Natural killer cell treated with Interleukin-12 subunit alpha and Interleukin-12 subunit beta and Interleukin-15 and Interleukin-18, amount 100 ng/mL, for 72 hours (primary cell): Measurements from ENCODE around the gene DNAH14. TPM values are rescaled to one million over a fixed set of nuclear protein-coding genes. Genes with fewer than 3 reads are reported as not detected.

Experiments used
- ATAC-seq, 2 donors: fragments of 150-1000 bp; cut with Tn5 transposase in 1 of 2; sonication (Bioruptor Pico), chemical (Tn5 transposase) in 1 of 2; 2 replicates each; pipeline ENCODE4 v1.10.0; 2021
- DNase-seq: peaks from one replicate; pipeline ENCODE4 v3.0.0; 2022; ENCODE audit warnings: low spot score
- H3K27ac Mint-ChIP-seq, 2 donors: 1 replicate in 1 of 2; 2 replicates in 1 of 2; pipeline ENCODE4 v1.8.0; 2022; ENCODE audit warnings: mixed read lengths in 2 of 2, mild to moderate bottlenecking in 1 of 2, moderate library complexity in 1 of 2
- H3K27me3 Mint-ChIP-seq, 2 donors: 1 replicate in 1 of 2; 2 replicates in 1 of 2; pipeline ENCODE4 v1.8.0; 2022; ENCODE audit warnings: mixed read lengths in 2 of 2
- H3K36me3 Mint-ChIP-seq: one replicate; pipeline ENCODE4 v1.8.0; 2022; ENCODE audit warnings: mixed read lengths
- H3K4me1 Mint-ChIP-seq, 2 donors: 1 replicate in 1 of 2; 2 replicates in 1 of 2; pipeline ENCODE4 v1.8.0; 2022; ENCODE audit warnings: low read depth in 2 of 2, mixed read lengths in 2 of 2, mild to moderate bottlenecking in 1 of 2
- H3K4me3 Mint-ChIP-seq: one replicate; pipeline ENCODE4 v1.8.0; 2022; ENCODE audit warnings: mixed read lengths
- H3K9me3 Mint-ChIP-seq: 2 replicates; pipeline ENCODE4 v1.8.0; 2022; ENCODE audit warnings: mixed read lengths
- total RNA-seq, 2 donors: library from RNA; stranded (reverse); gene quantifications; one replicate each; pipeline ENCODE4 v1.2.3, GENCODE V29; 2022

The DNAH14 gene
- total RNA-seq, 2 donors from 2014 or later, result 1.4 to 1.7 TPM

DNA sequence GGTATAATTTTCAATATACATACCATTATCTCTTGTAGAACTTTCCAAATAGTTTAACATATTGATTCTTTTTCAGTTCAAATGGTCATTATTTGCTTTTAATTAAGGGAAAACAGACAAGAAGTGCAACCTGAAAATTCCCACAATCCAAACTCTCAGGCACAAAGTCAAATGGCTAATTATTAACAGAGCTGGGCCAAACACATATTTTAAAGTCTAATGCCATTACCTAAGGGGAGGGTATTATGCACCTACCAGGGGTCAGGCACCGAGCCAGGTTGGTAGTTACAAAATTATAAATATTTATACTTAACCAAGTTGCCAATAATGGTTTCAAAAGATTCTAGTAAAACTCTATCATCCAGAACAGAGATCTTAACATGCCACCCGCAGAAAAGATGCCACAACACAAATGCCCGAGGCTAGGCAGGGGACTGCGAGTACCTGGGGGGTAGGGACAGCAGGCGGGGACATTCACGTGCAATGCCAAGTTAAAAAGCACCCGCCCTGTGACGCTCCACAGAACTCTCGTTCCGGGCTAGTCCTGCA is 483.4 kb downstream of the DNAH14 start:
- ATAC-seq (no peak), DNase-seq (no peak)
- Mint-ChIP-seq H3K4me3 (no peak overlapping the region), H3K27me3 (no peaks in the 10 kb centered on the region), H3K4me1 (peaks cover 11 to 16% of the 10 kb centered on the region in 2 donors), H3K9me3 (no peaks in the 10 kb centered on the region), H3K36me3 (peaks cover 23% of the 10 kb centered on the region), H3K27ac (no peak overlapping the region)

DNA sequence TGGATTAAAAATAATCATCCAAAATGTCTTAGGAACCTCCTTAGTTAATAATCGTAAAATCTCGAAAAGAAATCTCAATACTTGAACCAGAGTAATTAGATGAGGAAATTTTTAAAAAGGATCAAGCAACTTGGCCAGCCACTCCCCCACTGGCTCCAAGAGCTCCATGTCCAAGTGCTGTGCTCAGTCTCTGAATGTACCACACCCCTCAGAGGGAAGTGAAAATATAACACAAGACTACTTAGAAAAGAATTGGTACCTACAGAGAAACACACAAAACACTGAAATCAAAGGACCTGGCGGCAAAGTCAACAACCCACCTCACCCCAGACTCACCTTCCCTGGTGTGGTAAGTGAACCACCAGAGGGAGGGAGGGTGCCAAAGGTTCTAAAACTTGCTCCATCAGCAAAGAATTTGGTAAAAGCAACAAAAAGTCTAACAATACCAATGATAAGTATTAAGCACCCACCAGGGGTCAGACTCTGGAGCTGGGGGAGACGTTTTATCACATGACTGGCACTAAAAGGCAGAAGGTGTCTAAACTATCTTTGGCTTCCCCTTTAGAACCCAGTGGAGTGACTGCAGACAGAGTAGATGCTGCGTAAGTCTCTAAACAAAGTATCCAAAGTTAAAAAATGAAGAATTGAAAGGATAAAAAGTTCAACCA is 484.4 kb downstream of the DNAH14 start:
- no peak for DNase-seq
- no peaks in the 10 kb centered on the region for H3K27me3 Mint-ChIP-seq
- peaks cover 33% of the 10 kb centered on the region for H3K36me3 Mint-ChIP-seq
- no peaks in the 10 kb centered on the region for H3K9me3 Mint-ChIP-seq
- H3K4me1 Mint-ChIP-seq, result peaks cover 14 to 15% of the 10 kb centered on the region in 2 donors
- peak overlapping the region in 1 of 2 donors; percentile 2 for H3K27ac Mint-ChIP-seq
- ATAC-seq, result no peak
- no peak overlapping the region for H3K4me3 Mint-ChIP-seq

DNA sequence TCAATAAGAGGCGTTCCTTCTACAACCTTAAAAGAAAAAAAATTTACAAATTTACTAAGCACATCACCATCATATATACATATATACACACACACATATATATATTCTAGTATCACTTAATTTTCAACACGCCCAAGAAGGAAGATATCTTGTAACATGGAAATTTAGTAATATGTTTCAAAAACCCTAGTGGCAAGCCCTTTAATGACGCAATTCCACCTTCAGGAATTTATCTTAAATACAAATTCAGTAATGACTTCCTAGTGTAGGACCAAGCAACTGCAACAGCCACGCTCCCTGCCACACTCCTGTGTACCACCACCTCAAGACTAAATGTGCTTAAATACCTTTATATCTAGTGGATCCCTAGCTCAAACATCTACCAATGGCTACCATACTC is 485.8 kb downstream of the DNAH14 start:
- H3K9me3 Mint-ChIP-seq, result no peaks in the 10 kb centered on the region
- no peak overlapping the region for H3K4me3 Mint-ChIP-seq
- H3K36me3 Mint-ChIP-seq, result peaks cover 36% of the 10 kb centered on the region
- DNase-seq (no peak), ATAC-seq (no peak)
- no peaks in the 10 kb centered on the region for H3K27me3 Mint-ChIP-seq
- no peak overlapping the region for H3K27ac Mint-ChIP-seq
- peaks cover 14 to 15% of the 10 kb centered on the region in 2 donors for H3K4me1 Mint-ChIP-seq

DNA sequence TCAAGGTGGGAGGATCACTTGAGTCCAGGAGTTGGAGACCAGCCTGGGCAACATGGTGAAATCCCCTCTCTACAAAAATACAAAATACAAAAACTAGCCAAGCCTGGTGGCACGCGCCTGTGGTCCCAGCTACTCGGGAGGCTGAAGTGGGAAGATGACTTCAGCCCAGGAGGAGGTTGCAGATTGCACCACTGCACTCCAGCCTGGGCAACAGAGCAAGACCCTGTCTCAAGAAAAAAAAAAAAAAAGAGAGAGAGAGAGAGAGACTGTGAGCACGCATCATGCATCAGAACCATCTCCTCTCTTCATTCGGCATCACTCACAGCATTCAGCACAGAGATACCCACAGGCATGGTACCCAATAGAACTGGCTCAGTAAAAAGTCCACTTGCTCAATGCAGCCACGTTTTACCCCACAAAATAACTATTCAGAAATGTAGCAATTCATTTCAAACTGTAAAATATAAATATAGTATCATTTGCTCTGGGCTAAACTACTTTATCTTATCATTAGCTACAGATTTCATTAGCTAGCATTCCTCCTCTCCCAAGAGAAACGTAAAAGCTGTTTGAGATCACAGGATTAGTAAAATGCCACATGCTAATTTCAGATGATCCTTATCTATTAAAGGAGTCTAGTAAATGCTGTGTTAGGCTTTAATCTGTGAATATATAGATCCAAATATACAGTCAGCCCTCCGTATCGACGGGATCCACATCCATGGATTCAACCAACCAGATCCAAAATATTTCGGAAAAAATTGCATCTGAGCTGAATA is 486.7 kb downstream of the DNAH14 start:
- Mint-ChIP-seq H3K4me3 (no peak overlapping the region), H3K27ac (no peak overlapping the region), H3K4me1 (peaks cover 11 to 15% of the 10 kb centered on the region in 2 donors), H3K27me3 (no peaks in the 10 kb centered on the region), H3K9me3 (no peaks in the 10 kb centered on the region), H3K36me3 (peaks cover 32% of the 10 kb centered on the region)
- no peak for DNase-seq
- ATAC-seq, result no peak

- H3K4me3 Mint-ChIP-seq, result no peak overlapping the region
- no peak overlapping the region for H3K27ac Mint-ChIP-seq
- ATAC-seq (no peak), DNase-seq (no peak)
- H3K9me3 Mint-ChIP-seq, result no peaks in the 10 kb centered on the region
- H3K36me3 Mint-ChIP-seq, result peaks cover 32% of the 10 kb centered on the region
- H3K27me3 Mint-ChIP-seq, result no peaks in the 10 kb centered on the region
- peaks cover 22 to 23% of the 10 kb centered on the region in 2 donors for H3K4me1 Mint-ChIP-seq
Observed at GRCh38 chr1:225418059-225418458, 488.6 kb downstream of the DNAH14 start.

DNA sequence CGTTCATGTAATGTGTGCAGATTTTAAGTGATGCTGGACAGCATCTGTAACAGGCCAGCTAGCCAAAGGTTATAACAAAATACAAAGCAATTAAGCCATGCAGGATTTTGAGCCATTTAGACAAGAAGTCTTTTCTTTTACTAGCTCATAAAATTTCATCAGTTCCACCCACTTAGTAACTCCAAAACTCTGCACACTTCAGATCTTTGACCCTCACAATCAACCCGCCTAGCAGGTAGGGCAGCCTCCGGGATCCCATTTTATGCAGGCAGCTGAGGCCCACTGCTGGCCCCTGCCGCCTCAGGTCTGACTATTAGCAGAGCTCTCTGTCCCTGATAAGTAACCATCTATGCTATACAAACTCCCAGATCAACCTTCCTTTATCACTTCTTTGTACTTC is 489.1 kb downstream of the DNAH14 start:
- ATAC-seq, result no peak
- Mint-ChIP-seq H3K27me3 (no peaks in the 10 kb centered on the region), H3K36me3 (peaks cover 32% of the 10 kb centered on the region), H3K4me1 (peaks cover 26 to 27% of the 10 kb centered on the region in 2 donors), H3K9me3 (no peaks in the 10 kb centered on the region), H3K4me3 (no peak overlapping the region), H3K27ac (no peak overlapping the region)
- no peak for DNase-seq

DNA sequence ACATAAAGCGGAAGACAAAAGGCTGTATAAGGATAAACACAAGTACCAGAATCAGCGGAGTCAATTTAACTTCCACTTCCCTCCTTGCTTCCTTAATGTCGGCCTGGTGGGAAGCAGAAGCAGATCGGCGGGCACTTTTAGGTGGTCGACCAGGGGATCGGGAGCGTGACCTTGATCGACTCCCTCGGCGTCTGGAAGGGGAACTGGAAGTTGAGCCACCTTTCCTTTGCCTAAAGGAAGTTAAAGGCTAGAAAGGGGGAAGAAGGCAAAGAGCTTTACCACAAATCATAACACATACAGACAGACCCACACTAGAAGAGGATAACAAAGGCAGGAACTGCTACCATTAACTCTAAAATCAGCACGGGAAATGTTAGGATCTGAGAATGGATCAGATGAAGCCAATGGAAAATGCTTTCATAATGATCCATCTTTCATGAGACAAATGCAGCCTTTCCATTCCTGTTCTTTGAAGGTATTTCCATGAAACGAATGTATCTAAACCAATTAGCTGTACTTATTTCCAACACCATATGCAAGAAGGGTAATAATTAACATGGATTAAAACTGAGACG is 492.6 kb downstream of the DNAH14 start:
- no peak for DNase-seq
- ATAC-seq, result no peak
- Mint-ChIP-seq H3K36me3 (peaks cover 18% of the 10 kb centered on the region), H3K4me1 (peaks cover 46 to 48% of the 10 kb centered on the region in 2 donors), H3K27me3 (no peaks in the 10 kb centered on the region), H3K27ac (peak overlapping the region in 1 of 2 donors; percentile 48), H3K4me3 (no peak overlapping the region), H3K9me3 (no peaks in the 10 kb centered on the region)

DNA sequence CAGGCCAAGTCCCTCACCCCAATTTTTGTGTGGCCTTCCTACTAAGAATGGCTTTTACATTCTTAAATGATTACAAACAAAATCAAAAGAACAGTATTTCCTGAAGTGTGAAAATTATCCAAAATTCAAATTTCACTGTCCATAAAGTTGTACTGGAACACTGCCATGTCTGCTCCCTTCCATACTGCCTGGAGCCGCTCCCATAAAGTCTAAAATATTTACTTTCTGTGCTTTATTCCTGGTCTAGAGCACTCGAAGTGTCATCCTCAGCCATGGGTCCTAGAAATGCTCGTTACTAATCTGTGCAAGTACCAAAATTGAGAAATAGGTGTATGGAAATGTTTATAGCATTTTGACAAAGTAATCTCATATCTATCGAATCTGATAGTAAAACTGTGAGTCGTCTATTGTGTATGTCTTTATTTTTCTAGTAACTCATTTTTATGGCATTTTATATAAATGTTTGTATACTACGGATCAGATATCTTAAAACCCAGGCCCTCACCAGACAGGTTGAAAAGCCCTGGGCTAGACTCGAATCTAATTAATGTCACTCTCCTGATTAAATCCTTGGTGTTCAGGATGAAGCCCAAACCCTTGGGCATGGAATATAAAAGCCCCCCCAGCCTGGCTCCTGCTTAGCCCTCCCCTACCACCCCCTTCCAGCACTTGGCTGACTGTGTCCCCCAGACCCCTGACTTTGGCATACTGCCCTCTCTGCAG is 493.5 kb downstream of the DNAH14 start:
- H3K4me3 Mint-ChIP-seq, result no peak overlapping the region

GRCh38 chr1:225423518-225423855 is 494.0 kb downstream of the DNAH14 start:
- ATAC-seq (no peak), DNase-seq (no peak)
- Mint-ChIP-seq H3K4me1 (peaks cover 43 to 45% of the 10 kb centered on the region in 2 donors), H3K4me3 (peak overlapping the region; percentile 4), H3K27me3 (no peaks in the 10 kb centered on the region), H3K9me3 (no peaks in the 10 kb centered on the region), H3K27ac (peak overlapping the region; percentile 25 to 48), H3K36me3 (peaks cover 8% of the 10 kb centered on the region)

More for the DNA sequence above, 493.5 kb downstream of the DNAH14 start:
- Mint-ChIP-seq H3K27me3 (no peaks in the 10 kb centered on the region), H3K36me3 (peaks cover 13% of the 10 kb centered on the region), H3K4me1 (peaks cover 43 to 48% of the 10 kb centered on the region in 2 donors), H3K27ac (peak overlapping the region; percentile 25 to 48), H3K9me3 (no peaks in the 10 kb centered on the region)
- ATAC-seq, result no peak
- no peak for DNase-seq

- Mint-ChIP-seq H3K36me3 (no peaks in the 10 kb centered on the region), H3K27ac (peak overlapping the region; percentile 44 to 69), H3K4me3 (peak overlapping the region; percentile 97), H3K27me3 (no peaks in the 10 kb centered on the region), H3K9me3 (no peaks in the 10 kb centered on the region), H3K4me1 (peaks cover 48 to 51% of the 10 kb centered on the region in 2 donors)
- DNase-seq, result no peak
- ATAC-seq, result no peak
Observed at GRCh38 chr1:225424562-225425200, 495.2 kb downstream of the DNAH14 start.

- DNase-seq (no peak), ATAC-seq (no peak)
- Mint-ChIP-seq H3K4me1 (peaks cover 48 to 53% of the 10 kb centered on the region in 2 donors), H3K27ac (peak overlapping the region; percentile 44 to 69), H3K4me3 (peak overlapping the region; percentile 97), H3K9me3 (no peaks in the 10 kb centered on the region), H3K27me3 (no peaks in the 10 kb centered on the region), H3K36me3 (no peaks in the 10 kb centered on the region)
Observed at GRCh38 chr1:225425201-225425786, 495.8 kb downstream of the DNAH14 start.

GRCh38 chr1:225426395-225427234 is 497.1 kb downstream of the DNAH14 start:
- DNase-seq (no peak), ATAC-seq (no peak)
- no peaks in the 10 kb centered on the region for H3K27me3 Mint-ChIP-seq
- H3K4me3 Mint-ChIP-seq, result peak overlapping the region; percentile 97
- peaks cover 48 to 56% of the 10 kb centered on the region in 2 donors for H3K4me1 Mint-ChIP-seq
- H3K36me3 Mint-ChIP-seq, result no peaks in the 10 kb centered on the region
- no peaks in the 10 kb centered on the region for H3K9me3 Mint-ChIP-seq
- H3K27ac Mint-ChIP-seq, result peak overlapping the region; percentile 44 to 69
